Suprapubic skin (tissue), 4 donors: Measurements from ENCODE around the gene ARSG. TPM values are rescaled to one million over a fixed set of nuclear protein-coding genes. Genes with fewer than 3 reads are reported as not detected.
A peak's percentile ranks its signal among the peaks of the same experiment; 100 is the strongest.

Source experiments
- DNase-seq, 2 donors: peaks; one replicate each; pipeline ENCODE4 v3.0.0-alpha.2; 2019; ENCODE audit warnings: low spot score in 2 of 2
- H3K27ac ChIP-seq: fragments of 200-600 bp; sonication (generic); one replicate; pipeline ENCODE4 v1.5.1; 2019
- H3K27me3 ChIP-seq: fragments of 200-600 bp; sonication (generic); one replicate; pipeline ENCODE4 v1.5.1; 2019
- H3K36me3 ChIP-seq: fragments of 200-600 bp; sonication (generic); one replicate; pipeline ENCODE4 v1.5.1; 2019
- H3K4me1 ChIP-seq: fragments of 200-600 bp; sonication (generic); one replicate; pipeline ENCODE4 v1.5.1; 2019
- H3K4me3 ChIP-seq: fragments of 200-600 bp; sonication (generic); one replicate; pipeline ENCODE4 v1.5.1; 2019; ENCODE audit warnings: mild to moderate bottlenecking
- H3K9me3 ChIP-seq: fragments of 200-600 bp; sonication (generic); one replicate; pipeline ENCODE4 v1.5.1; 2019
- EP300 ChIP-seq: sonication (generic); formaldehyde crosslinking; IDR thresholded peaks from one replicate; pipeline ENCODE4 v1.6.1; 2017; ENCODE audit warnings: antibody characterized with exemption
- POLR2A ChIP-seq, 2 donors: fragments of 450-650 bp; IDR thresholded peaks; one replicate each; pipeline ENCODE4 v1.6.1; 2017; ENCODE audit warnings: antibody characterized with exemption in 2 of 2, mild to moderate bottlenecking in 2 of 2, moderate library complexity in 2 of 2
- POLR2AphosphoS5 ChIP-seq, 3 donors: sonication (generic); formaldehyde crosslinking; IDR thresholded peaks; one replicate each; pipeline ENCODE4 v1.6.1; 2017; ENCODE audit warnings: antibody characterized with exemption in 3 of 3
- WGBS: methylation state at CpG from one replicate; pipeline ENCODE4 v1.1.5; 2018; 5-methylcytosine and 5-hydroxymethylcytosine counted together
- total RNA-seq, 4 donors: library from RNA; depleted of rRNA; stranded (reverse); fragments of >200 nt; gene quantifications; one replicate each; pipeline ENCODE4 v1.1.0, GENCODE V29; 2016
- TF ChIP-seq, protein P1 (sequence below), 2 donors: fragments of 200-600 bp in 1 of 2; fragments of 450-650 bp in 1 of 2; sonication (generic) in 1 of 2; IDR thresholded peaks; one replicate each; pipeline ENCODE4 v1.5.1; 2016 to 2019; ENCODE audit warnings: antibody characterized with exemption in 2 of 2, mild to moderate bottlenecking in 1 of 2, moderate library complexity in 1 of 2

The ARSG gene
- total RNA-seq, 4 donors from 2014 or later: 7.7 to 12.7 (median 10.7) TPM

DNA sequence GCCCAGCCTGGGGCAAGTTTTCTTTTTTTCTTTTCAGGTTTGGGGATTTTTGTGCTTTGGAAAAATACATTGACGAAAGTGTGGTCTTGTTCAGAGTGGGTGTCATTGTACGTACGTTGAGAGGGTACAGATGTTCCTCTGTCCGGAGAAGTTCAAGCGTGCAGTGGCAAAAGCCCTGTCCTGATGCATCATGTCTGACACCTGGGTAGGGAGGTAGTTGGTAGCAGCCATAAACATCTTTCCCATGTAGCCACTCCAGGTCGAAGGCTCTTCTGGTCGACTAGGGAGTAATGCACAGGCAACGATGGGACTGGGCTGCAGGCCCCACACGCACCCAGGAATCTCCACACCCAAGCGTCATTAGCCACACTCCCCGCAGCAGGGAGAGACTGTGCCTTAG, 138.6 kb downstream of the ARSG start:
- H3K4me3 ChIP-seq: no peak overlapping the region
- WGBS: 91% methylated on average over 11 of the region's 11 CpGs
- H3K9me3 ChIP-seq: no peaks in the 10 kb centered on the region
- DNase-seq: peak in 1 of 2 donors; percentile 31
- peaks cover 97% of the 10 kb centered on the region for H3K36me3 ChIP-seq
- H3K4me1 ChIP-seq: no peaks in the 10 kb centered on the region
- TF ChIP-seq EP300 (no peak), POLR2A (IDR thresholded peaks at IDR 0.05) (no peak), POLR2AphosphoS5 (IDR thresholded peaks at IDR 0.05) (no peak)
- TF ChIP-seq, protein P1, sequence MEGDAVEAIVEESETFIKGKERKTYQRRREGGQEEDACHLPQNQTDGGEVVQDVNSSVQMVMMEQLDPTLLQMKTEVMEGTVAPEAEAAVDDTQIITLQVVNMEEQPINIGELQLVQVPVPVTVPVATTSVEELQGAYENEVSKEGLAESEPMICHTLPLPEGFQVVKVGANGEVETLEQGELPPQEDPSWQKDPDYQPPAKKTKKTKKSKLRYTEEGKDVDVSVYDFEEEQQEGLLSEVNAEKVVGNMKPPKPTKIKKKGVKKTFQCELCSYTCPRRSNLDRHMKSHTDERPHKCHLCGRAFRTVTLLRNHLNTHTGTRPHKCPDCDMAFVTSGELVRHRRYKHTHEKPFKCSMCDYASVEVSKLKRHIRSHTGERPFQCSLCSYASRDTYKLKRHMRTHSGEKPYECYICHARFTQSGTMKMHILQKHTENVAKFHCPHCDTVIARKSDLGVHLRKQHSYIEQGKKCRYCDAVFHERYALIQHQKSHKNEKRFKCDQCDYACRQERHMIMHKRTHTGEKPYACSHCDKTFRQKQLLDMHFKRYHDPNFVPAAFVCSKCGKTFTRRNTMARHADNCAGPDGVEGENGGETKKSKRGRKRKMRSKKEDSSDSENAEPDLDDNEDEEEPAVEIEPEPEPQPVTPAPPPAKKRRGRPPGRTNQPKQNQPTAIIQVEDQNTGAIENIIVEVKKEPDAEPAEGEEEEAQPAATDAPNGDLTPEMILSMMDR (IDR thresholded peaks at IDR 0.05): no peak
- no peaks in the 10 kb centered on the region for H3K27me3 ChIP-seq
- no peak overlapping the region for H3K27ac ChIP-seq

DNA sequence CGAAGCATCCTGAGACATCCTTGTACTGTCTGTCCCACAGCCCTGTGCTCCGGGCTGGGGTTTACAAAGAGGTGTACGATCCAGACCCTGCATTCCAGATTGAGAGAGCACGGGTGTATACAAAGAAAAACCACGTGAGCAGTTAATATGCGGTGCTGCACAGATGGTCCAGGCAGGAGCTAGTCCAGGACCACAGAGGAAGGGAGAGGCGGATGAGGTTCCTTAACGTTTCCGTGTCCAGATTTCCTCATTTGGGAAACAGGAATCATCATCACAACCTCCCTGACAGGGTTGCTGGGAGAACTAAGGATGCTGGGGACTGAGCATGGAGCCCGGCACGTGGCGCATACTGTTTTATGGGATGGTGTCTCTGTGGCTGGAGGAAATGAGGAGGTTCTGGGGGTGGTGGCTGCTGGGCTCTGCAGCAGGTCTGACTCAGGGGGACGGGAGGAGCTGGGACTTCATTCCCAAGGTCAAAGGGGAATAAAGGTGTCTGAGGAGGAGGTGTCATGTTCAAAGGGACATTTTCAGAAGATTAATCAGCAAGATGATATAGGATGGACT, 139.8 kb downstream of the ARSG start:
- WGBS: 83% methylated on average over 10 of the region's 13 CpGs
- H3K27me3 ChIP-seq: no peaks in the 10 kb centered on the region
- DNase-seq: peak in 1 of 2 donors; percentile 20
- no peak overlapping the region for H3K27ac ChIP-seq
- TF ChIP-seq EP300 (no peak), POLR2AphosphoS5 (IDR thresholded peaks at IDR 0.05) (no peak), POLR2A (IDR thresholded peaks at IDR 0.05) (no peak)
- TF ChIP-seq, protein P1 (IDR thresholded peaks at IDR 0.05): no peak
- H3K9me3 ChIP-seq: no peaks in the 10 kb centered on the region
- peaks cover 97% of the 10 kb centered on the region for H3K36me3 ChIP-seq
- H3K4me1 ChIP-seq: peaks cover 7% of the 10 kb centered on the region
- H3K4me3 ChIP-seq: no peak overlapping the region

DNA sequence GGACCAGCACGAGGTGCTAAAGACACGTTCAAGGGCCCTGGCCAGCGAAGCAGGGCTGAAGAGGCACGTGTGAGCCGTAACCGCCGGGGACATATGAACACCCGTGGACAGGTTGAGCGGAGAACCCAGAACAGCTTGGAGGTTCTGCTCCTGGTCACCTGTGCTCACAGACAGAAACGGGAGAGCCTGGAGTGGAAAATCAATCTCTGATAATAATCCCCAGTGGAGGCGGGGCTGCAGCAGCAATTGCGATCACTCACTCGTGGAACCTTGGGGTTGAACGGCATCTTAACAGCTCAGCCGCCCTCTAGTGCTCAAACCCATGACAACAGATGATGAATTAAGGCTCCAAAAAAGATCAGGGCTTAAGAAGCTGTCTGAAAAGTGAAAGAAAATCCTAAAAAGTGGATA, 140.4 kb downstream of the ARSG start:
- DNase-seq: peak; percentile 44 to 63
- Histone ChIP-seq H3K36me3 (peaks cover 92% of the 10 kb centered on the region), H3K27me3 (no peaks in the 10 kb centered on the region), H3K4me1 (peaks cover 12% of the 10 kb centered on the region), H3K4me3 (no peak overlapping the region), H3K27ac (no peak overlapping the region), H3K9me3 (no peaks in the 10 kb centered on the region)
- TF ChIP-seq POLR2A (IDR thresholded peaks at IDR 0.05): no peak
- TF ChIP-seq, protein P1 (IDR thresholded peaks at IDR 0.05): peak in 1 of 2 donors; percentile 13
- 66% methylated on average over 15 of the region's 15 CpGs for WGBS

DNA sequence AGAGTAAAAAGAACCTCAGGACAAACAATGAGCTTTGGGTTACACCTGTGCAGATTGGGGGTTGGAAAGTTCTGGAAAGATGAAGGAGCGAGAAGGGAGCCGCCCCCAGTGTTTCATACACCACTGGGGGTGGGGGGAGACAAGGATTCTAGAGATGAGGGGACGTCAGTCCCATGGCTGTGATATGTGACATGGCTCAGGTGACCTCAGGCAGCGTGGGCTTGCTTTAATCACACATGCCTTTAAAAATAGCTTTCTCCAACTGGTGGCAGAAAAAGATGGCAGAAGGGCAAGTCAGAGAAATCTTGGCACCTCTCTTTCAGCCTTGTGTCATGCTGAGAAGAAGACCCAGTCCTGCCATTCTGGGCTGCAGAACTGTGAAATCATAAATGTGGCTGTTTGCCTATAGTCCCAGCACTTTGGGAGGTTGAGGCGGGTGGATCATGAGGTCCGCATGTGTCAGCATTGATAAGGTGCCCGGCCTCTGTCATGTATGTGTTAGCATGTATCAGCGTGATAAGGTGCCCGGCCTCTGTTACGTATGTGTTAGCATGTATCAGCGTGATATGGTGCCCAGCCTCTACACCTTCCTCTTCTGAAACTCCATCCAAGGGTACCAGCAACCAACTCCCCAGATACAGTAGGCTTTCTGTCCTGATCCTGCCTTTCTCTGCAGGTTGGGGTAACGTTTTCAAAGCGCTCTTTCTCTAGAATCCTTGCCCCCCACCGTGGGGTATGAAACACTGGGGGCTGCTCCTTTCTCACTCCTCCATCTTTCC, 141.0 kb downstream of the ARSG start:
- H3K36me3 ChIP-seq: peaks cover 86% of the 10 kb centered on the region
- TF ChIP-seq POLR2AphosphoS5 (IDR thresholded peaks at IDR 0.05) (no peak), EP300 (no peak), POLR2A (IDR thresholded peaks at IDR 0.05) (no peak)
- TF ChIP-seq, protein P1 (IDR thresholded peaks at IDR 0.05): no peak
- DNase-seq: peak; percentile 42 to 66

DNA sequence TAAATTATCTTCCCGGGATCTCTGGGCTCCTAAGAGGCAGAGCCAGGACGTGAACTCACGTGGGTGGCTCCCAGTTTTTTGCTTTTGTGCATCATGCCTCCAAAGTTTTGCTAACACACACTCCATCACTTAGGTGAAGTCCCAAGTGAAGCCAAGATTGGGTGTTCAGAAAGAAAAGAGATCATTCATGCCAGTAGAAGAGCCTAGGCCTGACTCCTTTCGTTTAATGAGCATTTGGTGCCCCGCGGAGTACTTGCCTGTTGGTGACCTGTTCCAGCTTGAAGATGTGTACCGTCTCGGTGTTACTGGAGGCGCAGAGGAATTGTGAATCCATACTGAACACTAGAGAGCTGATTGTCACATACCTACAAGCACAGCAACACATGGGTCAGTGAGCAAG, 141.9 kb downstream of the ARSG start:
- 92% methylated on average over 9 of the region's 9 CpGs for WGBS
- TF ChIP-seq POLR2AphosphoS5 (IDR thresholded peaks at IDR 0.05) (no peak), EP300 (no peak), POLR2A (IDR thresholded peaks at IDR 0.05) (no peak)
- TF ChIP-seq, protein P1 (IDR thresholded peaks at IDR 0.05): no peak
- Histone ChIP-seq H3K27me3 (no peaks in the 10 kb centered on the region), H3K9me3 (no peaks in the 10 kb centered on the region), H3K4me1 (peaks cover 21% of the 10 kb centered on the region), H3K36me3 (peaks cover 77% of the 10 kb centered on the region), H3K4me3 (no peak overlapping the region), H3K27ac (no peak overlapping the region)
- peak in 1 of 2 donors; percentile 38 for DNase-seq

More for the DNA sequence above, 141.0 kb downstream of the ARSG start:
- H3K4me1 ChIP-seq: peaks cover 17% of the 10 kb centered on the region
- no peaks in the 10 kb centered on the region for H3K27me3 ChIP-seq
- H3K4me3 ChIP-seq: no peak overlapping the region
- WGBS: 91% methylated on average over 14 of the region's 14 CpGs
- no peaks in the 10 kb centered on the region for H3K9me3 ChIP-seq
- H3K27ac ChIP-seq: no peak overlapping the region
